Testis (tissue), 2 donors: ENCODE data around the gene RFX8.

Experiments
- POLR2A ChIP-seq: fragments of 450-650 bp; IDR thresholded peaks from one replicate; pipeline ENCODE4 v1.6.1; 2017; ENCODE audit warnings: antibody characterized with exemption, mild to moderate bottlenecking, moderate library complexity
- TF ChIP-seq, protein P1 (sequence below), 3 experiments: fragments of 450-650 bp in 2 of 3; fragments of 200-600 bp in 1 of 3; sonication (generic) in 1 of 3; IDR thresholded peaks; one replicate each; pipeline ENCODE4 v1.5.1; 2016 to 2019; ENCODE audit warnings: antibody characterized with exemption in 3 of 3, mild to moderate bottlenecking in 2 of 3, moderate library complexity in 1 of 3

DNA sequence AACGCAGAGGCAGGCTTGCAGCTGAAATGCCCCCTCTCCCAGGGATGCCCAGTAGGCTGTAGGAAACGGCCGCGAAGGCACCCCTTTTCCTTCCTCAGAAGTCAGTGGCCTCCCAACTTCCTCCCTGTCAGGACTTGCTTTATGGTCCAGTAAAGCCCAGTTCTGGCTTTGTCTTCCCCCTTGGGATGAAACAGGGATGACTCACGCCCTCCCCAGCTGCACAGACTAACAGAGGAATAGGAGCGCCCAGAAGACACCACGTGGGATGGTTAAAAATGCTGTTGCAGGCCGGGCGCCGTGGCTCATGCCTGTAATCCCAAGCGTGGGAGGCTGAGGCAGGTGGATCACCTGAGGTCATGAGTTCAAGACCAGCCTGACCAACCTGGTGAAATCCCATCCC is 94.5 kb downstream of the RFX8 start:
- TF ChIP-seq, protein P1, sequence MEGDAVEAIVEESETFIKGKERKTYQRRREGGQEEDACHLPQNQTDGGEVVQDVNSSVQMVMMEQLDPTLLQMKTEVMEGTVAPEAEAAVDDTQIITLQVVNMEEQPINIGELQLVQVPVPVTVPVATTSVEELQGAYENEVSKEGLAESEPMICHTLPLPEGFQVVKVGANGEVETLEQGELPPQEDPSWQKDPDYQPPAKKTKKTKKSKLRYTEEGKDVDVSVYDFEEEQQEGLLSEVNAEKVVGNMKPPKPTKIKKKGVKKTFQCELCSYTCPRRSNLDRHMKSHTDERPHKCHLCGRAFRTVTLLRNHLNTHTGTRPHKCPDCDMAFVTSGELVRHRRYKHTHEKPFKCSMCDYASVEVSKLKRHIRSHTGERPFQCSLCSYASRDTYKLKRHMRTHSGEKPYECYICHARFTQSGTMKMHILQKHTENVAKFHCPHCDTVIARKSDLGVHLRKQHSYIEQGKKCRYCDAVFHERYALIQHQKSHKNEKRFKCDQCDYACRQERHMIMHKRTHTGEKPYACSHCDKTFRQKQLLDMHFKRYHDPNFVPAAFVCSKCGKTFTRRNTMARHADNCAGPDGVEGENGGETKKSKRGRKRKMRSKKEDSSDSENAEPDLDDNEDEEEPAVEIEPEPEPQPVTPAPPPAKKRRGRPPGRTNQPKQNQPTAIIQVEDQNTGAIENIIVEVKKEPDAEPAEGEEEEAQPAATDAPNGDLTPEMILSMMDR (IDR thresholded peaks at IDR 0.05) = no peak
- TF ChIP-seq POLR2A = no peak
